T-helper 9 cell (primary cell): ENCODE results near the gene REEP2.
"Not testable (repeated sequence)": the region's sequence is repeated elsewhere in the genome, so short reads cannot be mapped to it uniquely, and the experiment has no call there.

ENCODE experiments used
- DNase-seq: peaks from one replicate; pipeline ENCODE4 v3.0.0-alpha.2; 2020
- total RNA-seq, 2 donors: gene quantifications; one replicate each; lab custom pipeline; 2026; lab: John Stamatoyannopoulos, UW

REEP2 gene, protein sequence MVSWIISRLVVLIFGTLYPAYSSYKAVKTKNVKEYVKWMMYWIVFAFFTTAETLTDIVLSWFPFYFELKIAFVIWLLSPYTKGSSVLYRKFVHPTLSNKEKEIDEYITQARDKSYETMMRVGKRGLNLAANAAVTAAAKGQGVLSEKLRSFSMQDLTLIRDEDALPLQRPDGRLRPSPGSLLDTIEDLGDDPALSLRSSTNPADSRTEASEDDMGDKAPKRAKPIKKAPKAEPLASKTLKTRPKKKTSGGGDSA
- total RNA-seq, result 0.24 to 0.70 reads per million in 2 donors

DNA sequence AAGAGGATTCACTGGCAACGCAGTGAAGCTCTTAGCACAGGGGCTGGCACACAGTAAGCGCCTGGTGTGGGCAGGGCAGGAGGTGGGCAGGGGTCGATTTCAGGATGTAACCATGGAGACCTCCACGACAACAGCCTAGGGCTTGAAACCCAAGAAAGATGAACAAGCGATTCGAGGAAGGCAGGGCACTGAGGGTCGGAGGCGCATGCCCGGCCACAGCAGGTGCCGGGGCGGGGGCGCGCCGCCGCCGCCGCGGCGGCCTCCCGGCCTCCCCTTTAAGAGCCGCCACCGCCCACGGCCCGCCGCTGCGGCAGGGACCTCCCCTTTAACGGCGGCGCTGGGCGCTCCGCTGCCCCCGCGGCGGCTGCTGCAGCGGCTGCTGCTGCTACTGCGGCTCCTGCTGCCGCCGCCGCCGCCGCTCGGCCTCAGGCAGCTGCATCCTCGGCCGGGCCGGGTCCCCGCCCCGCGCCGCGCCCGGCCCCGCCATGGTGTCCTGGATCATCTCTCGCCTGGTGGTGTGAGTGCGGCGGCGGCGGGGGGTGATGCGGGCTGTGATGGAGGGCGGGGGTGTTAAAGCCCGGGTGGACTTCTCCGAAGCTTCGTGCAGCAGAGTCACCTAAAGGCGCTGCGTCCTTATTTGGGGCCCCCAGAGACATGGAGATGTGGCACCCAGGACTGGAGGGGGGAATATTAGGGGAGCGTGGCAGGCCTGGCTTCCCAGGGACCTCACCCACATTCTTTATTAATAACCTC is at the start of gene REEP2:
Gene REEP2, plus strand, starts transcription at position 334 of the 753 bp plus-strand sequence. Its CDS starts 152 bp downstream, at position 486.
- DNase-seq, result peak; percentile 46

DNA sequence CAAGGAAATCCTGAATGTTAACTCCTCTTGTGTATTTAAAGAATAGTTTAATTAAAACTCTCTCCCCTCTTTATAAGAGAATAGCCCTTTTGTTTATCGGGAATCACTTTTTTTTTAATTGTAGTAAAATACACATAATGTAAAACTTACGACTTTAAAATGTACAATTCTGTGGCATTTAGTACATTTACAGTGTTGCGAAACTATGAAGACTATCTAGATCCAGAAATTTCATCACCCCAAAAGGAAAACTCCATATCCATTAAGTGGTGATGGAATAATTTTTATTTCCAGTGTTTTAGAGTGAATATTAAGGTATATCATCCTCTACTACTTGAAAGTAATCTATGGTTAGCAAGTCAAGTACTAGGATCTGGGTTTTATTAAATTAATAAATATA is 49.5 kb upstream of the REEP2 start:
- no peak for DNase-seq

DNA sequence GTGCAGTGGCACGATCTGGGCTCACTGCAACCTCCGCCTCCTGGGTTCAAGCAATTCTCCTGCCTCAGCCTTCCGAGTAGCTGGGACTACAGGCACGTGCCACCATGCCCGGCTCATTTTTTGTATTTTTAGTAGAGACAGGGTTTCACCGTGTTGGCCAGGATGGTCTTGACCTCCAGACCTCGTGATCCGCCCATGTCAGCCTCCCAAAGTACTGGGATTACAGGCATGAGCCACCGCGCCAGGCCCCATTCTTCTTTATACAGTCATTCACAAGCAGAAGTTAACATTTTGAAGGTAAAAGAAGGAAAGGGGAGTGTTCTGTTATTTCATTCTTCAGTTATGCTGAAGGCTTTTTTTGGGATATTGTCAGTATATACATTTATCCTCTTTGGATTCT is 48.9 kb upstream of the REEP2 start:
- DNase-seq, result not testable (repeated sequence)

DNA sequence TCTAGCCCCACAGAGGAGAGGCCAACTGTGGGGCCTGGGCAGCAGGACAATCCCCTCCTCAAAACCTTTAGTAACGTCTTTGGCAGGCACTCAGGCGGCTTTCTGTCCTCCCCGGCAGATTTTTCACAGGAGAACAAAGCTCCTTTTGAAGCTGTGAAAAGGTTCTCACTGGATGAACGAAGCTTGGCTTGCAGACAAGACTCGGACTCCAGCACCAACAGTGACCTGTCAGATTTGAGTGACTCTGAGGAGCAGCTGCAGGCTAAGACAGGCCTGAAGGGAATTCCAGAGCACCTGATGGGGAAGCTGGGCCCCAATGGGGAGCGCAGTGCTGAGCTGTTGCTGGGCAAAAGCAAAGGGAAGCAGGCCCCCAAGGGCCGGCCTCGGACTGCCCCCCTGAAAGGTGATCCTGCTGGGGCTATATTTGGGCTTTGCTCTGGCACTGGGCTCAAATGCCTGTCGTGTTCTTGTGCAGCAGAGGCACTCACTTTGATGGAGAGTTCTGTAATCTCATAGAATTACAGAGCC is 46.9 kb upstream of the REEP2 start:
- no peak for DNase-seq

DNA sequence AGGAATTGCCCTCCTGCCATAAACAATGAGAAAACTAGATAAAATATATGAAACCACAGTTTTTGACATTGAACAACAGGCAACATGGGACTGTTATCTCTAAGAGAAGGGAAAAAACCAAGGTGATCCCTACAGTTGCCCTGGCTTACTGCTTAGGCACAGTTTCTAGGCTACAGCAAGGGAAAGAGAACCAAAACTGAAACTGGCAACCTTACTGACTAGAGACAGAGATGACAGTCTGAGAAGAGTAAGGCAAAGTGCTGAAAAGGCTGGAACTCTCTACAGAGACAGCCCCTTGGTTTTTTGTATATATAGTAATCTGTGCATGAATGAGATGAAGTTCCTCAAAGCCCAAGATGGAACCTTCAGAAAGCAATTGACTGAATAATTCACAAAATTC is 36.2 kb upstream of the REEP2 start:
- DNase-seq, result no peak

DNA sequence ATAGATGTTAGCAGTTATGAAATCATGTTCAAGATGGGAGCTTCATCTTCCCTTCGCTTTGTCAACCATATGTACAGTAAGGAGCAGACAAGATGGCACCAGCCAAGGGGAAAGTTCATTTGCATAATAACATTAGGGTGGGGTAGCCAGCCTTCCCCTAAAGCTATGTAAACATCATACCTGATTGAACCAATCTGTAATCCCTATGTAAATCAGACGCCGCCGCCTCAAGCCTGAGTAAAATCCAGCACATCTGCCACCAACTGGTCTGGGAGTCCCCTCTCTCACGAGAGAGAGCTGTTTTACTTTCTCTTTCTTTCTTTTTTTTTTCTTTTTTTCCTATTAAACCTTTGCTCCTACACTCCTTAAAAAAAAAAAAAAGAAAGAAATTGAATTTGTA is 30.8 kb upstream of the REEP2 start:
- DNase-seq, result no peak

DNA sequence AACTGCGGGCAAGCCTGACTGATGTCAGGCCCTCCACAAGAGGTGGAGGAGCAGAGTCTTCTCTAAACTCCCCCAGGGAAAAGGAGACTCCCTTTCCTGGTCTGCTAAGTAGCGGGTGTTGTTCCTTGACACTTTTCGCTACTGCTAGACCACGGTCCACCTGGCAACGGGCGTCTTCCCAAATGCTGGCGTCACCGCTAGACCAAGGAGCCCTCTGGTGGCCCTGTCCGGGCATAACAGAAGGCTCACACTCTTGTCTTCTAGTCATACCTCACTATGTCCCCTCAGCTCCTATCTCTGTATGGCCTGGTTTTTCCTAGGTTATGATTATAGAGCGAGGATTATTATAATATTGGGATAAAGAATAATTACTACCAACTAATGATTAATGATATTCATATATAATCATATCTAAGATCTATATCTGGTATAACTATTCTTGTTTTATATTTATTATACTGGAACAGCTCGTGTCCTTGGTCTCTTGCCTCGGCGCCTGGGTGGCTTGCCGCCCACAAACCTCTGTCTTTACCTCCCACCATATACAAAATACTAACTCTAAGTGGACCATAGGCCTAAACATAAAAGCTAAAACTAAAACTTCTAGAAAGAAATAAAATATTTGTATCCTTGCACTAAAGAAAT is 27.7 kb upstream of the REEP2 start:
- DNase-seq, result not testable (repeated sequence)

DNA sequence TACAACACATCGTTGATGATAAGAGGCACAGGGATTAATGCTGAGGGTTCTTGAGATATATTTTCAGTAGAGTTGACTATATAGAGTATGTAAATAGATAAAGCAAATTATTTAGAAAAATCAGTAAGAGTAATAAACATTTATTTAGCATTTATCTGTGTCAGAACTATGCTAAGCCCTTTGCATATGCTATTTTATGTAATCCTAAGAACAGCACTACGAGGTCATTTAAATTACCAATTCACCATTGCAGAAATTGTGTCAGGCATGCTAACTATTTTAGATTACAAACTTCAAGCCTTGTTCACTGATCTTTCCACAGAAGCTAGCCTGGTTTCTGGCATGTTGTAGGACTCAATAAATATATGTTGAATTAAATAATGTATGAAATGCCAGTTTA is 20.4 kb upstream of the REEP2 start:
- DNase-seq, result no peak

DNA sequence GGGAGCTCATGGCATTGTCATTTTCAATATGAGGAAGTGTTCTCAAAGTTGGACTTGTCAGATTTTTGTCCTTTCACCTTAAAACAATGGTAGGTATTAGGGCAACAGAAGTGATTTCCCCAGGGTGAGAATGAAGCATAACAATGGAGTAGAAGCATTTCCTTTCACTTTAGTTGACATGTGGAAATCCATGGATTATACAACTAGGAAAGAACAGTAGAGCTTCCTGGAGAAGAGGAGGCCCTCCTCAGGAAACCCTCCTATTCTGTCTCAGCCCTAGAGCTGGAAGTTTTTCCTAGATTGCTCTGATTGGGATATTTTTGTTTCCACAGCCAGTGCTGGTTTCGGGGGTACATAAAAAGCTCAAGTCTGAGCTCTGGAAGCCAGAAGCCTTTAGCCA is 13.8 kb upstream of the REEP2 start:
- DNase-seq, result no peak

DNA sequence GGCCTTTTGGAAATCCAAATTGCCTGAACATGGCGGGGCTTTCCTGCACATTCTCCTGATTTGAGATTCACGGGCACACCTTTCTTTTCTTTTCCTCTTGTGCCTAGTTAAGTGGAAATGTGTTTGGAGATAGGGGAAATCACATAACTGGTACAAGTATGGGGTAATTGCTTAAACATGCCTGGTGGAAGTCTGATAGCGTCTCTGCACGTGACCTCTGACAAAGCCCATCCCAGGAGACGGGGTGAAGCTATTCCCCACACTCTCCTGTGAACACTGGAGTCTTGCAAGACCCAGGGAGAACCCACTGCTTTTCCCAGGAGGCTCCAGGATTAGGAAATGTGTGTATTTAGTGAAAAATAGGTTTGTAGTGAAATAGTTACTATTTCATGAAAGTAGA is 2.9 kb upstream of the REEP2 start:
- DNase-seq, result no peak

DNA sequence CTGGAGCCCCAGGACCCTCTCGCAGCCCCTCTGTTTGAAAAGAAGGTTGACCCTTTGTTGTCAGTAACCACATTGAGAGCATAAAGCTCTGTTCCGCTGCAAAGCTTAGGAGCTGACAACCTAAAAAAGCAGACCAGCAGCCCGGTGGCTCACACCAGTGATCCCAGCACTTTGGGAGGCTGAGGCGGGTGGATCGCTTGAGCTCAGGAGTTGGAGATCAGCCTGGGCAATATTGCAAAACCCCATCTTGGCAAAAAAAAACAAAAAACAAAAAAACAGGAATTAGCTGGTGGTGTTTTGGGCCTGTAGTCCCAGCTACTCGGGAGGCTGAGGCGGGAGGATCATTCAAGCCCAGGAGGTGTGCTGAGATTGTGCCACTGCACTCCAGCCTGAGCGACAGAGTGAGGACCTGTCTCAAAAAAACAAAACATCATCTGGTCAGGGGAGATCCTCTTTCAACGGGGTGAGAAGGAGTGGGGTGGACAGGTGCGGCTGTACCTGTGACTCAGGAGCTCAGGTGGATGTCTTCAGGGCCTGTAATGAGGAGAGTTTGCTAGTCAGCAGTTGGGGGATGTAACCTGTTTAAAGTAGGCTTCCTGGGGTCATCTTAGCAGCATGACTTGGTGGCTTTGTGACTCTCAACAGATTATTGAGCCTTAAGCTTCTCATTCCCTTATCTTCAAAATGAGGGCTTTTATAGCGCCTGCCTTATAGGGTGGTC is 694 bp upstream of the REEP2 start:
- DNase-seq, result no peak

DNA sequence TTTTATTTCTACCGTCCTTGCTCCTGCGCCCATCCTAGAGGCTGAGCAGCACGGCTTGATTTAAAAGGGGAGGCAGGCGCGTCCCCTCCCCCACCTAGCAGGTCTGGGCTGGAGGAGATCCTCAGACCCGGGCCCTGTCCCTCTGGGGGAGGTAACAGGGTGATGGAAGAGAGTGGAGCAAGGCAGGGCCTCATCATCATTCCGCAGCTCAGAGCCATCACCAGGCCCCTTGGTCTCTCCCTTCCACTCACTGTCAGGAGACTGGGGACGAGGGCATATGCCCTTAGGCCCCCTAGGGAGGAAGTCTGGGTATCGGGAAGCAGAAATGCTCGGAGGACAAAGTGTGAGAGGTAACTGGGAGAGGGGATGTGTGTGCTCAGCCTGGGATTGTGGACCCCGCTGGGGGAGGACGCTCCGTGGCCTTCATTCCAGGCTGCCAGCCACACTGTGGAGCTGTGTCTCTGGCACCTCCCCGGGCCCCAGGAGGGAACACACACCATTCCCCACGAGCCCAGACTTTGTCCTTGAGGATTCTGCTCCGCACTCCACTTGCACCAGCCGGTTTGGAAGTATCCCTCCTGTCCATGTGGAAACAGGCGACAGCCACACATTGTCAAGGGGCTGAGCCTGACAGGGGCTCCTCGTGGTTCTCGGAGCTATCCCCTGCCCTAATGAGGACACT is 761 bp downstream of the REEP2 start:
- DNase-seq, result no peak

DNA sequence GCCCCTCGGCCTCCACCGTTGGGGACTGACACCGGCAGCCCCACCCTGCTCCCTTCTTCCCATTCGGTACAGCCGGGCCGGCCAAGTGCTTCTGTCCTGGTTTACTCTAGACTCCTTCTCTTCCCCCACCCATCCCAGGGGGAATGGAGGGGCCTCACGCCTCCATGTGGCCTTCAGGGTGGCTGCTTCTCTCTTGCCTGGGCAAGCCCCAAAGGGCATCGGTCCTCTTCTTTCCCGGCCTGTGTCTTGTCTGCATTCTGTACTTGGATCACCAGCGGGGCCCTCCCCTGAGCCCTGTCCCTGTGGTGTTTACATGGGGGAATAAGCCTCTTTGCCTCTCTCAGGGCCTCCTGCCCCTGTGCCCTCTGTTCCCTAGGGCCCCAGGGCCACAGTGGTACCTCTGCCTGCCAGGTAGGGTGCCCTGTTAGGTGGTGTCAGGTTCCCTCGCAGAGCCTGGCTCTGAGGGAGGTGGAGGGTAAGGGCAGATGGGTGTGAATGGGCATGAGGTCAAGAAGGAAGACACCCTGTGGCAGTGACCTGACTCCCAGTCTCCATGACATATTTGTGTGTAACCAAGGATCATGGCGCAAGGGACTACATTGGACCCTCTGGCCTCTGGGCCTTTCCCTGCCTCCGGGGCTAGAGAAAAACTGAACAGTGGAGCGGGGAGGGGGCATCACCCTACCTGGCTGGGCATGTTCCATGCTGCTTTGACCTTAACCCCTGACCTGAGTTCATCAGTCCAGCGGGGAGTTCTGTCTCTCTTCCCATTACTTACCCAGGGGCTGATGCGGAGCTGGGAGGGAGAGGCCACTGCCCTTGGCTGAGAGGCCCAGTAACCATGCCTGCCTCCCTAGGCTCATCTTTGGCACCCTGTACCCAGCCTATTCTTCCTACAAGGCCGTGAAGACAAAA is 1.6 kb downstream of the REEP2 start:
- no peak for DNase-seq

DNA sequence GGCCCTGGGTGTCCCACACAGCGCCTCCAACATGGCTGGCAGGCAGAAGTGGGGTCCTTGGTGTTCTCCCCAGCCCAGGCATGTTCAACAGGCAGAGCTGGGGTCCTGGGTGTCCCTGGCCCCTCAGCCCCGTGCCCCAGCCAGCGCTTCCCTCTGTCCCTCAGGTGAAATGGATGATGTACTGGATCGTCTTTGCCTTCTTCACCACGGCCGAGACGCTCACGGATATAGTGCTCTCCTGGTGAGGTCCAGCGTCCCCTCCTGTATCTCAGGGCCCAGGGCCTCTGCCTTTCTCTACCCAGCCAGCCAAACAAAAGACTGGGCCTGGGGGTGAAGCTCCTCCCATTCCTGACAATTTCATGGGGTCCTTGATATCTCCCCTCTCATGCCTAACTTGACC is 2.4 kb downstream of the REEP2 start:
- DNase-seq, result no peak

DNA sequence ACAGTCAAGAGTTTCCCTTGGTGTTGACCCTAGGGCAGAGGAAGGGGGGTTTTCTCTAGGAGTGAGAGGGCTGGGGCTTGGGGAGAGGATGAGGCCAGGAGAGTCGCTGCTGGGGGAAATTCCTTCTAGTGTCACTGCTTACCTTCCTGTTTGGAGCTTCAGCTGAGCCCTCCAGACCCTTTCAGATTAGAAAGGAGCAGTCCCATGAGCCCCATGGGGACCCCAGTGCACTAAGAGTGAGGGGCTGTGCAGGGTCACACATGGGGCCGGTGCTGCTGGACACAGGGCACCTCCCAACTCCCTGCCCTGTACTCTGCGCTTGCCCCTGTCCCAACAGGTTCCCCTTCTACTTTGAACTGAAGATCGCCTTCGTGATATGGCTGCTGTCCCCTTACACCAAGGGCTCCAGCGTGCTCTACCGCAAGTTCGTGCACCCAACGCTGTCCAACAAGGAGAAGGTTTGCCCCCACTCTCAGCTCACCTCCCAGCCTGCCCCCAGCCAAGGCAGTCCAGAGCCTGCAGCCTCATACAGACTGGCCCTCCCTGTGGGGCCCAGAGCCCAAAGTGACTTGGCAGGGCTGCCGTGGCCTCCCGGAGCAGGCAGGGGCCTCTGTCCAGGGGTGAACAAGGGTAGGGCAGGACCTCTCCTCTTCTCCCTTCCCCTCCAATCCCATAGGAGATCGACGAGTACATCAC is 5.4 kb downstream of the REEP2 start:
- no peak for DNase-seq

DNA sequence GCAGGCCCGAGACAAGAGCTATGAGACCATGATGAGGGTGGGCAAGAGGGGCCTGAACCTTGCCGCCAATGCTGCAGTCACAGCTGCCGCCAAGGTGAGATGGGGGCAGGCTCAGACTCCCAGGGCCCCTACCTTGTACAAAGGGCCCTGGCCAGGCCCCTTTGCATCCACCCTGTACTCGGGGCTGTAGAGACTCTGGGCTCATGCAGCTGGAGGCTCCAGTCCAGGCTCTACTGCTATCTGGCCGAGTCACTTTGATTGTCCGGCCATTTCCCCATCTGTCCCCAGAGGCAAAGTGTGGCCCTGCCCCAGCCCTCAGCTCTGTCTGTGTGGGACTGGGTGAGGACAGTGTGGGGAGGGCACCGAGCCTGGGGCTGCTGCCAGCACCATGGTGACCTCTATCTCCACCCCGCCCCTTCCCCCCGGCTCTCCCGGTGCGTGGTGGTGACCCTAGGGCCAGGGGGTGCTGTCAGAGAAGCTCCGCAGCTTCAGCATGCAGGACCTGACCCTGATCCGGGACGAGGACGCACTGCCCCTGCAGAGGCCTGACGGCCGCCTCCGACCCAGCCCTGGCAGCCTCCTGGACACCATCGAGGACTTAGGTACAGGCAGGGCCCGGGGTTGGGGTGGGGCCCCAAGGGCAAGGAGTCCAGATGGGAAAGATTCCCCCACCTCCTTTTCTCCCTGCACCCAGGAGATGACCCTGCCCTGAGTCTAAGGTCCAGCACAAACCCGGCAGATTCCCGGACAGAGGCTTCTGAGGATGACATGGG is 6.1 kb downstream of the REEP2 start:
- DNase-seq, result no peak

DNA sequence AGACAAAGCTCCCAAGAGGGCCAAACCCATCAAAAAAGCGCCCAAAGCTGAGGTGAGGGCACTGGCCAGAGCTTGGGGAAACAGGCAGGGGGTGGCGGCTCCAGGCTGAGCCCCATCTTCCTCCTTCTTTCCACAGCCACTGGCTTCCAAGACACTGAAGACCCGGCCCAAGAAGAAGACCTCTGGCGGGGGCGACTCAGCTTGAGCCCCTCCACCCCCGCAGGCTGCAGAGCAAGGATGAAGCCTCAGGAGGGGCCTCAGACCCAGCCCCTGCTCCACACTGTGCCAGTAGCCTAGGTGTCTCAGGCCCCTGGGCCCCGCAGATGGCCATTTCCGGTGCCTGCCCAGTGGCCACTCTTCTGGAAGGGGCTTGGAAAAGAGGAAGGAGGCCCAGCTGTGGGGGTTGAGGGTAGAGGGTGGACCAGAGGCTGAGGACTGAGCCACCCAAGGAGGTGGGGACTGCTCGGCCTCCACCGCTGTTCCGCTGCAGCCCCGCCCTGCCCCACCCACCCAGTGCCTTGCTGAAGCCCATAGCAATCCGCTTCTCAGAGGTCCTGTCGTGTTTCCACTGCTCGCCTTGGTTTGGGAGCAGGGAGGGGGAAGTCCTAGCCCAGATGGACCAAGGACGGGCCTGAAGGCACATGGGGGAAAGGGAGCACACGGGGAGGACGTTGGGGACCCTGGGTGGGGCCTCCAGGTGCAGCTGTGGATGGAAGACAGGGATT is 6.9 kb downstream of the REEP2 start:
- DNase-seq, result no peak

DNA sequence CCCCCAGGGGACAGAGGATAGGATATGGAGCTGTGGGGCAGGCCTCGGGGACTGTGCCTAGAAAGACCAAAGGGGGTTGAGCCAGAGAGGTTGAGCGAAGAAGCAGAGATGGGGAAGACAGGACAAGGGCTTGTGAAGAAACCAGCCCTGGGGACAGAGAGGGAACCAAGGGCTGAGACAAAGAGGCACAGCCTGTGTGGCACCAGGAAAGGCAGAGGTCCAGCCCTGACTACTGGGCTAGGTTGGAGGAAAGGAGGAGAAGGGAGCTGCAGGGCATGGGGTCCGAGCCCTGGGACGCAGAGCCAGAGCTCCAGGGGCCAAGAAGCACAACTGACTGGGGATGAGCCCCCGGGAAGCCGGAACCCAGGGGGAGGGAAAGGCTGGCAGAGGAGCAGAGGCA is 9.2 kb downstream of the REEP2 start:
- DNase-seq, result no peak
